Tibial nerve (tissue), 4 donors: Measurements from ENCODE around the gene CNTNAP5. TPM values are rescaled to one million over a fixed set of nuclear protein-coding genes. Genes with fewer than 3 reads are reported as not detected.

Experiments
- DNase-seq, 2 donors: peaks; one replicate each; pipeline ENCODE4 v3.0.0-alpha.2; 2019; ENCODE audit warnings: low spot score in 2 of 2
- H3K27ac ChIP-seq, 4 donors: fragments of 200-600 bp; sonication (generic) in 3 of 4; one replicate each; pipeline ENCODE4 v1.5.1; 2017 to 2019; ENCODE audit warnings: mild to moderate bottlenecking in 1 of 4
- H3K27me3 ChIP-seq, 2 donors: fragments of 200-600 bp; sonication (generic) in 1 of 2; one replicate each; pipeline versions ENCODE4 v1.5.1 to v1.6.0; 2017 to 2019
- H3K36me3 ChIP-seq, 3 donors: fragments of 200-600 bp; sonication (generic); one replicate each; pipeline ENCODE4 v1.5.1; 2018 to 2019
- H3K4me1 ChIP-seq, 4 donors: fragments of 200-600 bp; sonication (generic) in 3 of 4; one replicate each; pipeline ENCODE4 v1.5.1; 2017 to 2019
- H3K4me3 ChIP-seq, 4 donors: fragments of 200-600 bp; sonication (generic) in 3 of 4; one replicate each; pipeline ENCODE4 v1.5.1; 2017 to 2019; ENCODE audit warnings: mild to moderate bottlenecking in 1 of 4, moderate library complexity in 1 of 4
- H3K9me3 ChIP-seq, 4 donors: fragments of 200-600 bp; sonication (generic) in 3 of 4; one replicate each; pipeline ENCODE4 v1.5.1; 2017 to 2019
- CTCF ChIP-seq, 5 experiments: fragments of 200-600 bp in 3 of 5; fragments of 450-650 bp in 2 of 5; sonication (generic) in 3 of 5; IDR thresholded peaks; one replicate each; pipeline ENCODE4 v1.5.1; 2016 to 2019; ENCODE audit warnings: antibody characterized with exemption in 5 of 5, mild to moderate bottlenecking in 3 of 5, moderate library complexity in 2 of 5
- EP300 ChIP-seq, 2 donors: sonication (generic); formaldehyde crosslinking; IDR thresholded peaks; one replicate each; pipeline ENCODE4 v1.6.1; 2017; ENCODE audit warnings: antibody characterized with exemption in 2 of 2, mild to moderate bottlenecking in 1 of 2
- POLR2A ChIP-seq, 2 donors: fragments of 450-650 bp; IDR thresholded peaks; one replicate each; pipeline ENCODE4 v1.6.1; 2017; ENCODE audit warnings: antibody characterized with exemption in 2 of 2, mild to moderate bottlenecking in 2 of 2, moderate library complexity in 2 of 2
- WGBS, 2 donors: methylation state at CpG; one replicate each; pipeline ENCODE4 v1.1.5; 2018; 5-methylcytosine and 5-hydroxymethylcytosine counted together
- total RNA-seq, 4 donors: library from RNA; depleted of rRNA; stranded (reverse); fragments of >200 nt; gene quantifications; one replicate each; pipeline ENCODE4 v1.1.0, GENCODE V29; 2016

CNTNAP5 gene
- total RNA-seq, 4 donors from 2014 or later, result under 0.01 to 0.22 TPM; not detected in 2

GRCh38 chr2:124558277-124558905 lies 533.3 kb downstream of the CNTNAP5 start:
- no peak for DNase-seq
- no peaks in the 10 kb centered on the region for H3K9me3 ChIP-seq
- H3K4me3 ChIP-seq, result no peak overlapping the region
- no peaks in the 10 kb centered on the region for H3K4me1 ChIP-seq
- 45 to 56% methylated on average over 6 of the region's 6 CpGs for WGBS, 2 donors
- no peaks in the 10 kb centered on the region for H3K36me3 ChIP-seq
- H3K27me3 ChIP-seq, result no peaks in the 10 kb centered on the region
- TF ChIP-seq EP300 (IDR thresholded peaks at IDR 0.05) (no peak), POLR2A (IDR thresholded peaks at IDR 0.05) (no peak), CTCF (IDR thresholded peaks at IDR 0.05) (no peak)
- H3K27ac ChIP-seq, result no peak overlapping the region

GRCh38 chr2:124559236-124559635 lies 534.1 kb downstream of the CNTNAP5 start:
- 56 to 67% methylated on average over 2 of the region's 2 CpGs for WGBS, 2 donors
- no peak for DNase-seq

GRCh38 chr2:124560592-124561112 lies 535.6 kb downstream of the CNTNAP5 start:
- no peak for DNase-seq
- no peaks in the 10 kb centered on the region for H3K4me1 ChIP-seq
- TF ChIP-seq CTCF (IDR thresholded peaks at IDR 0.05) (no peak), POLR2A (IDR thresholded peaks at IDR 0.05) (no peak), EP300 (IDR thresholded peaks at IDR 0.05) (no peak)
- no peak overlapping the region for H3K4me3 ChIP-seq
- H3K36me3 ChIP-seq, result no peaks in the 10 kb centered on the region
- WGBS, 2 donors, result 57% methylated on average over 4 of the region's 4 CpGs
- H3K9me3 ChIP-seq, result no peaks in the 10 kb centered on the region
- no peak overlapping the region for H3K27ac ChIP-seq
- H3K27me3 ChIP-seq, result no peaks in the 10 kb centered on the region

More at GRCh38 chr2:124559236-124559635, 534.1 kb downstream of the CNTNAP5 start:
- H3K36me3 ChIP-seq, result no peaks in the 10 kb centered on the region
- H3K27me3 ChIP-seq, result no peaks in the 10 kb centered on the region
- no peak overlapping the region for H3K27ac ChIP-seq
- no peaks in the 10 kb centered on the region for H3K9me3 ChIP-seq
- no peak overlapping the region for H3K4me3 ChIP-seq
- H3K4me1 ChIP-seq, result no peaks in the 10 kb centered on the region
- TF ChIP-seq CTCF (IDR thresholded peaks at IDR 0.05) (no peak), EP300 (IDR thresholded peaks at IDR 0.05) (no peak), POLR2A (IDR thresholded peaks at IDR 0.05) (no peak)

- WGBS, 2 donors, result 82 to 83% methylated on average over 2 of the region's 2 CpGs
- no peaks in the 10 kb centered on the region for H3K27me3 ChIP-seq
- H3K9me3 ChIP-seq, result no peaks in the 10 kb centered on the region
- no peaks in the 10 kb centered on the region for H3K4me1 ChIP-seq
- TF ChIP-seq POLR2A (IDR thresholded peaks at IDR 0.05) (no peak), CTCF (IDR thresholded peaks at IDR 0.05) (no peak), EP300 (IDR thresholded peaks at IDR 0.05) (no peak)
- H3K4me3 ChIP-seq, result no peak overlapping the region
- H3K27ac ChIP-seq, result no peak overlapping the region
- H3K36me3 ChIP-seq, result no peaks in the 10 kb centered on the region
- no peak for DNase-seq
These were observed 536.4 kb downstream of the CNTNAP5 start for GRCh38 chr2:124561486-124561885.

- TF ChIP-seq CTCF (IDR thresholded peaks at IDR 0.05) (no peak), EP300 (IDR thresholded peaks at IDR 0.05) (no peak), POLR2A (IDR thresholded peaks at IDR 0.05) (no peak)
- H3K36me3 ChIP-seq, result no peaks in the 10 kb centered on the region
- H3K4me3 ChIP-seq, result no peak overlapping the region
- H3K4me1 ChIP-seq, result no peaks in the 10 kb centered on the region
- H3K27me3 ChIP-seq, result no peaks in the 10 kb centered on the region
- no peak for DNase-seq
- H3K27ac ChIP-seq, result no peak overlapping the region
- H3K9me3 ChIP-seq, result no peaks in the 10 kb centered on the region
These were observed 538.3 kb downstream of the CNTNAP5 start for GRCh38 chr2:124563426-124563825.
